ENCODE results near the gene ZNF335. TPM values are rescaled to one million over a fixed set of nuclear protein-coding genes. Genes with fewer than 3 reads are reported as not detected.
"Not testable (repeated sequence)": the region's sequence is repeated elsewhere in the genome, so short reads cannot be mapped to it uniquely, and the experiment has no call there.

The ZNF335 gene
- polyA plus RNA-seq, 2 donors: 10.7 to 18.0 TPM

DNA sequence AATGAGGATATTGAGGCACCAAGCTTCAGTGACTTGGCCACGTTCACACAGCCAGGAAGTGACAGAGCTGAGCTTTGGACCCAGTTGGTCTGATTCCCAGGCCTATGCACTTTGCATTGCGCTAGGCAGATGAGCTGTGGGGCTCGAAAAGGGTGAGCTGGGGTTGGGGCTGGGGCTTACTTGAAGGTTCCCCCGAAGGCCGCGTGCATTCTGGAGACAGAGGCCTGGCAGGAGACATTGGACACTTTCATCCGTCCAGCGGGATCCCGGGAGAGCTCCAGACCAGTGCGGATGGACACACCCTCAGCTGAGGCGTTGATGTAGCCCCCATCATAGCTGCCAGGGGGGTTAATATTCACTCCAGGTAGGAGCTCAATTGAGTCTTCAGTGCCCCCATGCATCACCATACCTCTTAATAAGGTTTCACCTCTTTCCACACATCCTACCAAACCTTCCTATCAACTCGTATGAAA is 62.6 kb downstream of the ZNF335 start:
- Histone ChIP-seq H3K4me1 (ENCODE audit: control insufficient read depth in 2 of 2, insufficient read depth in 2 of 2, low read length in 1 of 2) (peaks cover 10 to 11% of the 10 kb centered on the region in 2 donors), H3K4me3 (ENCODE audit: low read depth in 1 of 2, low read length in 2 of 2) (no peak overlapping the region), H3K27me3 (ENCODE audit: control insufficient read depth in 1 of 2, insufficient read depth in 2 of 2, low read length in 2 of 2) (no peaks in the 10 kb centered on the region), H3K9me3 (ENCODE audit: control insufficient read depth in 2 of 2, insufficient read depth in 1 of 2, low read depth in 1 of 2, low read length in 1 of 2) (no peaks in the 10 kb centered on the region), H3K27ac (ENCODE audit: low read depth in 2 of 2, low read length in 1 of 2) (no peak overlapping the region), H3K36me3 (ENCODE audit: control insufficient read depth in 2 of 2, insufficient read depth in 2 of 2, low read length in 1 of 2) (peaks cover 0 to 7% of the 10 kb centered on the region in 2 donors)
- 88 to 91% methylated on average over 12 of the region's 12 CpGs for WGBS, 2 donors

DNA sequence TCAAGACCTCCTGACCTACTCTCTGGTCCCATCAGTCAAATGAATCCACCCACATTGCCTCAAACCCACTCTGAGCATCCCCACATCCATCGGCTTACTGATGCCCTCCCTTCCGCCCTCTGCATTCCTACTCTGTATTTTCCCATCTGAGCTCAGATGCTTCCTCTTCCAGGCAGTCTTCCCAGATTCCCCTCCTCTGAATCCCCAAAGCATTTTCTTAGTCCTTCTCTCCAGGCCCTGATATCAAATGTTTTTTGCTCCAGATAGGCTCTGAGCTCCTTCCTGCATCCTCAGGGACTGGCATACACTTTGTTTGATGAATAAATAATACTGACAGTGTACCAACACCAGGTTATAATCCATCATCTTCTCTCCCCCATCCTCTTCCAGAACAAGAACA is 63.9 kb downstream of the ZNF335 start:
- H3K9me3 ChIP-seq (ENCODE audit: control insufficient read depth in 2 of 2, insufficient read depth in 1 of 2, low read depth in 1 of 2, low read length in 1 of 2): no peaks in the 10 kb centered on the region
- H3K4me3 ChIP-seq (ENCODE audit: low read depth in 1 of 2, low read length in 2 of 2): no peak overlapping the region
- WGBS, 2 donors: 90 to 96% methylated on average over 2 of the region's 2 CpGs
- H3K27me3 ChIP-seq (ENCODE audit: control insufficient read depth in 1 of 2, insufficient read depth in 2 of 2, low read length in 2 of 2): no peaks in the 10 kb centered on the region
- H3K4me1 ChIP-seq (ENCODE audit: control insufficient read depth in 2 of 2, insufficient read depth in 2 of 2, low read length in 1 of 2): peaks cover 10 to 11% of the 10 kb centered on the region in 2 donors
- H3K36me3 ChIP-seq (ENCODE audit: control insufficient read depth in 2 of 2, insufficient read depth in 2 of 2, low read length in 1 of 2): peaks cover 0 to 7% of the 10 kb centered on the region in 2 donors
- H3K27ac ChIP-seq (ENCODE audit: low read depth in 2 of 2, low read length in 1 of 2): no peak overlapping the region

DNA sequence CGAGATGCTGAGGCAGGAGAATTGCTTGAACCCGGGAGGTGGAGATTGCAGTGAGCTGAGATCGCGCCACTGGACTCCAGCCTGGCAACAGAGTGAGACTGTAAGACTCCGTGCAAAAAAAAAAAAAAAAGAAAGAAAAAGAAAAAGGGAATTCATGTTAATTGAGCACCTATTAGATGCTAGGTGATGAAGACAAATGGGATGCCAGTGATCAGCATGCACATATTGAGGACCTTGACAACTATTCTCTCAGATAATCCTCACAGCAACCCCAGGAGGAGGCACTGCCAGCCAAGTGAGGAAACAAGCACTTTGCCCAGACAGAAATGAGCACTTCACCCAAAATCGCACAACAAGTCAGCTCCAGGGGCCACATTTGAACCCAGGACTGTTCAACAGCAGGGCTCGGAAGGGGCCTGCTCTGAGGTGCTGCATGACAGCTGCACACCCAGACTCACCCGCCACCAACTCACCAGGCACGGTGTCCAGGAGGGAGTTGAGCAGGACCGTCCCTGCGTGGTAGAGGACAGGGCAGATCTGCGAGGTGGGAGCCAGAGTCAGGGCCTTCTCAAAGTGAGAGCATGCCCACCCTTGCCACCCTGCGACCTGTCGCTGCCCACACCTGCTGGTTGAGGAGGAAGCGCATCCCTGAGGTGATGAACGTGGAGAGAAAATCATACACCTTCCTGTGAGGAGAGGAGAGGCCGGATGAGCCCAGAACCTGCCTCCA is 64.6 kb downstream of the ZNF335 start:
- Histone ChIP-seq H3K27ac (ENCODE audit: low read depth in 2 of 2, low read length in 1 of 2) (no peak overlapping the region), H3K9me3 (ENCODE audit: control insufficient read depth in 2 of 2, insufficient read depth in 1 of 2, low read depth in 1 of 2, low read length in 1 of 2) (no peaks in the 10 kb centered on the region), H3K27me3 (ENCODE audit: control insufficient read depth in 1 of 2, insufficient read depth in 2 of 2, low read length in 2 of 2) (no peaks in the 10 kb centered on the region), H3K36me3 (ENCODE audit: control insufficient read depth in 2 of 2, insufficient read depth in 2 of 2, low read length in 1 of 2) (peaks cover 1 to 7% of the 10 kb centered on the region in 2 donors), H3K4me1 (ENCODE audit: control insufficient read depth in 2 of 2, insufficient read depth in 2 of 2, low read length in 1 of 2) (peaks cover 8 to 11% of the 10 kb centered on the region in 2 donors), H3K4me3 (ENCODE audit: low read depth in 1 of 2, low read length in 2 of 2) (no peak overlapping the region)
- 92 to 95% methylated on average over 17 of the region's 17 CpGs for WGBS, 2 donors

DNA sequence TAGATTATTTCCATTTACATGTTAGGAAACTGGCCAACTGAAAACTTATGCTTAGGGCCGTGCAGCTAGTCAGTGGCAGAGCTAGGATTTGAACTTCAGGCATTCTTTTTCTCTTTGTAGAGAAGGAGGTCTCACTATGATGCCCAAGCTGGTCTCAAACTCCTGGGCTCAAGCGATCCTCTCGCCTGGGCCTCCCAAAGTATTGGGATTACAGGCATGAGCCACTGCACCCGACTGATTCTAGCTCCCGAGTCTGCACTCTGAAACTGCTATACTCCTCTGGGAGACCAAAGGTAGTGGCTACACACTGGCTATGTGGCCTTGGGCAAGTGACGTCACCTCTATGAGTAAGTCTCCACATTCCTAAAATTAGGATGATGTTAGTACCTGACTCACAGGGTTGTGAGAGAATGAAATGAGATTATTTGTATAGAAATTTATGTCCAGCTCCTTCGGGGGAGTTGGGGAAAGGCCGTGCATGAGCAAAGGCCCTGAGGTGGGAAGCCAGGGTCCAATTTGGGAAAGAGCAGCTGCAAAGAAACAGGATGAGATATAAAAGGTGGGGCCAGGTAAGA is 66.4 kb downstream of the ZNF335 start:
- no peak overlapping the region for H3K27ac ChIP-seq (ENCODE audit: low read depth in 2 of 2, low read length in 1 of 2)
- H3K27me3 ChIP-seq (ENCODE audit: control insufficient read depth in 1 of 2, insufficient read depth in 2 of 2, low read length in 2 of 2): no peaks in the 10 kb centered on the region
- H3K4me1 ChIP-seq (ENCODE audit: control insufficient read depth in 2 of 2, insufficient read depth in 2 of 2, low read length in 1 of 2): no peaks in the 10 kb centered on the region
- 87 to 89% methylated on average over 8 of the region's 8 CpGs for WGBS, 2 donors
- H3K9me3 ChIP-seq (ENCODE audit: control insufficient read depth in 2 of 2, insufficient read depth in 1 of 2, low read depth in 1 of 2, low read length in 1 of 2): no peaks in the 10 kb centered on the region
- H3K36me3 ChIP-seq (ENCODE audit: control insufficient read depth in 2 of 2, insufficient read depth in 2 of 2, low read length in 1 of 2): peaks cover 3 to 7% of the 10 kb centered on the region in 2 donors
- H3K4me3 ChIP-seq (ENCODE audit: low read depth in 1 of 2, low read length in 2 of 2): no peak overlapping the region

DNA sequence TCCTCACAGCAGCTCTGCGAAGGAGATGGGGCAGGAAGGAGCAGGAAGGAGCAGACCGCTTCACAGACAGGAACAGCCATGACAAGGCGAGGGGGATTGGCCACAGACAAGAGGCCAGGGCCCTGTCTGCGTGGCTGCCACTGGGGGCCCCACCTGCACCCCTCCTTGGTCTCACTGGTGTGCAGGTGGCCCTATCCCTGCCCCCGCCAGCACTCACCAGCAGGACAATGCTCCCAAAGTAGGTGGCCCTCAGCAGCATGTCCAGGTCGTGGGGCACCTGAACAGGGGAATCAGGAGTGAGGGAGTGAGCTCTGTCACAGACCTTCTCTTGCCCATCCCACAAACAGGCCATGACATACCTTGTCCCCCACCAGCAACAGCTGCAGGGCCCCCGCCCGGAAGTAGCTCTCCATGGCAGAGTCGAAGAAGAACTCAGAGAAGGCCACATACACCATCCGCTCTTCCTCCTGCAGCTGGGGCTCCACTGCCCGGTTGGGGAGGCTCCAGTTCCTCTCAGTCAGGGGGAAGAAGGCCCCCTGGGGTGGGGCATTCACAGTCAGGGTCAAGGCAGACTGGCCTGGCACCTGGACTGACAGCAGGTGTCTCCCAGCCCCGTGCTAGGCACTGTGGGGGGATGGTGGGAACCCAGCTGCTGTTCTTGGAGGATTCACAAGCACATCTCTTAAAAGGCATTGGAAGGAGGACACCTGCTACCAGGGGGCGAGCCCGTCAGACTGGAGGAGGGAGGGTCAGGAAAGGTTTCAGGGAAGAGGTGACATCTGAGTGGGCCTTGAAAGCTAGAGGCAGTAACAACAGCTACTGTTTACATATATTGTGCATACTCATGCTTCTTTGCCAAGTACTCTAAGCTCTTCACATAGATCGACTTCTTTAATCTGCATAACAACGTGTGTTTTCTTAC is 67.2 kb downstream of the ZNF335 start:
- Histone ChIP-seq H3K27me3 (ENCODE audit: control insufficient read depth in 1 of 2, insufficient read depth in 2 of 2, low read length in 2 of 2) (no peaks in the 10 kb centered on the region), H3K9me3 (ENCODE audit: control insufficient read depth in 2 of 2, insufficient read depth in 1 of 2, low read depth in 1 of 2, low read length in 1 of 2) (no peaks in the 10 kb centered on the region), H3K4me3 (ENCODE audit: low read depth in 1 of 2, low read length in 2 of 2) (no peak overlapping the region), H3K27ac (ENCODE audit: low read depth in 2 of 2, low read length in 1 of 2) (no peak overlapping the region), H3K36me3 (ENCODE audit: control insufficient read depth in 2 of 2, insufficient read depth in 2 of 2, low read length in 1 of 2) (peaks cover 3 to 7% of the 10 kb centered on the region in 2 donors), H3K4me1 (ENCODE audit: control insufficient read depth in 2 of 2, insufficient read depth in 2 of 2, low read length in 1 of 2) (no peaks in the 10 kb centered on the region)
- 86 to 87% methylated on average over 16 of the region's 16 CpGs for WGBS, 2 donors

DNA sequence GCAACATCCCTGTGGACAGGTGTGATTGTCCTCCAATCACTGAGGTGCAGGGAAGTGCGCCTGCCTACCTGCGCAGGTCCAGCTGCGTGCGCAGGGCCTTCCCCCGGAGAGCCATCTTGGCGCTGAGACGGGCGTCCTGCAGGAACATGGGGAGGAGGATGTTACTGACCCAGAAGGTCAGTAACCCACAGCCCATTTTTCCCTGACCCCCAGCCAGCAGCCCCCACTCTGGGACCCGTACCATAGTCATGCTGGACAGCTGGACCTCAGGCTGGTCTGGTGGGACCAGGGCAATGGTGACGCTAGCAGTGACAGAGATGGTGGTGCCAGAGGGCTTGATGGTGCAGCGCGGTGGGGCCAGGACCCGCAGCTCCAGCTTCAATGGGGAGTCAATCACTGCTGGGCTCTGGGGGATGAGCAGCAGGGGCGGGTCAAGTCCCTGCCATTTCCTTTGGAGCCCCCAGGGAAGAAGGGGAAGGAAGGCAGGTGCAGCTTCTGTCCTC is 69.8 kb downstream of the ZNF335 start:
- no peaks in the 10 kb centered on the region for H3K4me1 ChIP-seq (ENCODE audit: control insufficient read depth in 2 of 2, insufficient read depth in 2 of 2, low read length in 1 of 2)
- H3K27me3 ChIP-seq (ENCODE audit: control insufficient read depth in 1 of 2, insufficient read depth in 2 of 2, low read length in 2 of 2): no peaks in the 10 kb centered on the region
- no peaks in the 10 kb centered on the region for H3K9me3 ChIP-seq (ENCODE audit: control insufficient read depth in 2 of 2, insufficient read depth in 1 of 2, low read depth in 1 of 2, low read length in 1 of 2)
- H3K27ac ChIP-seq (ENCODE audit: low read depth in 2 of 2, low read length in 1 of 2): no peak overlapping the region
- no peak overlapping the region for H3K4me3 ChIP-seq (ENCODE audit: low read depth in 1 of 2, low read length in 2 of 2)
- peaks cover 10 to 11% of the 10 kb centered on the region in 2 donors for H3K36me3 ChIP-seq (ENCODE audit: control insufficient read depth in 2 of 2, insufficient read depth in 2 of 2, low read length in 1 of 2)
- WGBS, 2 donors: 92 to 97% methylated on average over 13 to 14 of the region's 14 CpGs

DNA sequence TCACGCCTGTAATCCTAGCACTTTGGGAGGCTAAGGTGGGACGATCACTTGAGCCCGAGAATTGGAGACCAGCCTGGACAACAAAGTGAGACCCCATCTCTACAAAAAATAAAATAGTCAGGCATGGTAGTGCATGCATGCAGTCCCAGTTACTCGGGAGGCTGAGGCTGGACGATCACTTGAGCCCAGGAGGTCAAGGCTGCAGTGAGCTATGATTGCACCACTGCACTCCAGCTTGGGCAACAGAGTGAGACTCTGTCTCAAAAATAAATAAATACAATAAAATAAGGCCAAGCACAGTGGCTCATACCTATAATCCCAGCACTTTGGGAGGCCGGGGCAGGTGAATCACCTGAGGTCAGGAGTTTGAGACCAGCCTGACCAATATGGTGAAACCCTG is 70.7 kb downstream of the ZNF335 start:
- not testable (repeated sequence) for H3K27ac ChIP-seq (ENCODE audit: low read depth in 2 of 2, low read length in 1 of 2); H3K4me1 ChIP-seq (ENCODE audit: control insufficient read depth in 2 of 2, insufficient read depth in 2 of 2, low read length in 1 of 2); H3K4me3 ChIP-seq (ENCODE audit: low read depth in 1 of 2, low read length in 2 of 2); H3K9me3 ChIP-seq (ENCODE audit: control insufficient read depth in 2 of 2, insufficient read depth in 1 of 2, low read depth in 1 of 2, low read length in 1 of 2); H3K27me3 ChIP-seq (ENCODE audit: control insufficient read depth in 1 of 2, insufficient read depth in 2 of 2, low read length in 2 of 2)
- WGBS, 2 donors: 89 to 97% methylated on average over 6 of the region's 6 CpGs
- H3K36me3 ChIP-seq (ENCODE audit: control insufficient read depth in 2 of 2, insufficient read depth in 2 of 2, low read length in 1 of 2): peaks cover 17% of the 10 kb centered on the region in 2 donors

DNA sequence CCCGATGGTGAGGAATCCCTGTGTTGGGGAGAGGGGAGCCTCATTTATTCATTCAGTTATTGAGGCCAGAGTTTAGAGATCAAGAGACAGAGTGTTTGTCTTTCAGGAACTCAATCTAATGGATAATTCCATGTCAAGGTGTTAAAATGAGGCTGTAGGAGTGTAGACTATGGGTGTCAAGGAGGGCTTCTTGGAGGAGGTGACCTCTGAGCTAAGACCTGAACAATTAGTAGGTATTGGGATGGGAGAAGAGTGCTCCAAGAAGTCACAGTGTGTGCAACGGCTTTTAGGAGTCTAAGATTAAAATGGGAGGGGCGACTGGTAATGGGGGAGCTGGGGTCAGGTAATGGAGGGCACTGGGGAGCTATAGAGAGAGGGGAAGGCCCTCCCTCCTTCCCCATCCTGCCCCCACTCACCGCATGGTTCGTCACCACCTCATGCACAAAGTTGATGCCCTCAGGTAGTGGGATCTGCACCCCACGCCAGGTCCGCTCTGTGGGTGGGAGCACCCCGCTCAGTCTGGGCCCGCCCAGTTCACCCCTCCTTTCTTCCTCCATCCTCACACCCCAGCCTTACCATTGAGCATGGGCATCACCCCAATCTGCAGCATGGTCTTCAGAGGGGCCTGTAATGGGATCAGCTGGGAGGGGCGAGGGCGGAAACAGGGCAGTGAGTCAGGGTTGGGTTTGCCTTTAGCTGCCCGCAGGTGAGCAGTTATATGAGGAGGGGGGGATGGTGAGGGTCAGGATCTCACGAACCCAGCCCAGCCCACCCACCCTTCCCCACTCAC is 72.8 kb downstream of the ZNF335 start:
- no peaks in the 10 kb centered on the region for H3K9me3 ChIP-seq (ENCODE audit: control insufficient read depth in 2 of 2, insufficient read depth in 1 of 2, low read depth in 1 of 2, low read length in 1 of 2)
- whole genome bisulfite sequencing, 2 donors: 81 to 90% methylated on average over 11 to 13 of the region's 13 CpGs

More for the DNA sequence above, 72.8 kb downstream of the ZNF335 start:
- no peaks in the 10 kb centered on the region for H3K4me1 ChIP-seq (ENCODE audit: control insufficient read depth in 2 of 2, insufficient read depth in 2 of 2, low read length in 1 of 2)
- H3K27ac ChIP-seq (ENCODE audit: low read depth in 2 of 2, low read length in 1 of 2): no peak overlapping the region
- peaks cover 14 to 20% of the 10 kb centered on the region in 2 donors for H3K36me3 ChIP-seq (ENCODE audit: control insufficient read depth in 2 of 2, insufficient read depth in 2 of 2, low read length in 1 of 2)
- no peak overlapping the region for H3K4me3 ChIP-seq (ENCODE audit: low read depth in 1 of 2, low read length in 2 of 2)
- H3K27me3 ChIP-seq (ENCODE audit: control insufficient read depth in 1 of 2, insufficient read depth in 2 of 2, low read length in 2 of 2): no peaks in the 10 kb centered on the region

All from esophagus (tissue), 2 donors.